Peyer's patch (tissue), 4 donors: Measurements from ENCODE around the gene TGFA.

ENCODE experiments used
- POLR2A ChIP-seq, 2 donors: fragments of 450-650 bp; IDR thresholded peaks; one replicate each; pipeline ENCODE4 v1.5.1; 2017; ENCODE audit warnings: antibody characterized with exemption in 2 of 2, mild to moderate bottlenecking in 2 of 2, moderate library complexity in 2 of 2
- TF ChIP-seq, protein P1 (sequence below), 6 experiments: fragments of 450-650 bp in 4 of 6; fragments of 200-600 bp in 2 of 6; sonication (generic) in 1 of 6; IDR thresholded peaks; one replicate each; pipeline ENCODE4 v1.5.1; 2017 to 2019; ENCODE audit warnings: antibody characterized with exemption in 6 of 6, mild to moderate bottlenecking in 3 of 6, moderate library complexity in 1 of 6

DNA sequence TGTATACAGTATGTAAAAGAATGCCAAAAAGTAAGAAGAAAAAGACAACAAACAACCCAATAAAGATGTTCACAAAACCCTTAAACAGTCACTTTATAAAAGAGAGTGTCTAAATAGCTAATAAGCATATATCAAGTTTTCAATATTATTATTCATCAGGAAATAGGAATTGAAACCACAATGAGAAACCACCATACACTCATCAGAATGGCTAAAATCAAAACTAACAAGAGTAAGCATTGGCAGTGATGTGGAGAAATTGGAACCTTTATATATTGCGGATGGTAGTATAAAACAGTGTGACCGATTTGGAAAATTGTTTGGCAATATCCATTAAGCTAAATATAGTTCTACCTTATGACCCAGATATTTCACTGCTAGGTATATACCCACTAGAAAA lies 20.5 kb upstream of the TGFA start:
- no peak for TF ChIP-seq POLR2A (IDR thresholded peaks at IDR 0.05)
- TF ChIP-seq, protein P1, sequence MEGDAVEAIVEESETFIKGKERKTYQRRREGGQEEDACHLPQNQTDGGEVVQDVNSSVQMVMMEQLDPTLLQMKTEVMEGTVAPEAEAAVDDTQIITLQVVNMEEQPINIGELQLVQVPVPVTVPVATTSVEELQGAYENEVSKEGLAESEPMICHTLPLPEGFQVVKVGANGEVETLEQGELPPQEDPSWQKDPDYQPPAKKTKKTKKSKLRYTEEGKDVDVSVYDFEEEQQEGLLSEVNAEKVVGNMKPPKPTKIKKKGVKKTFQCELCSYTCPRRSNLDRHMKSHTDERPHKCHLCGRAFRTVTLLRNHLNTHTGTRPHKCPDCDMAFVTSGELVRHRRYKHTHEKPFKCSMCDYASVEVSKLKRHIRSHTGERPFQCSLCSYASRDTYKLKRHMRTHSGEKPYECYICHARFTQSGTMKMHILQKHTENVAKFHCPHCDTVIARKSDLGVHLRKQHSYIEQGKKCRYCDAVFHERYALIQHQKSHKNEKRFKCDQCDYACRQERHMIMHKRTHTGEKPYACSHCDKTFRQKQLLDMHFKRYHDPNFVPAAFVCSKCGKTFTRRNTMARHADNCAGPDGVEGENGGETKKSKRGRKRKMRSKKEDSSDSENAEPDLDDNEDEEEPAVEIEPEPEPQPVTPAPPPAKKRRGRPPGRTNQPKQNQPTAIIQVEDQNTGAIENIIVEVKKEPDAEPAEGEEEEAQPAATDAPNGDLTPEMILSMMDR (IDR thresholded peaks at IDR 0.05): no peak
